Right lobe of liver (tissue), 4 donors: Measurements from ENCODE around the gene DIMT1.

Source experiments
- CTCF ChIP-seq, 4 donors: fragments of 200-600 bp in 3 of 4; fragments of 450-650 bp in 1 of 4; IDR thresholded peaks; one replicate each; pipeline versions ENCODE4 v1.5.1 to v1.8.0; 2016 to 2022; ENCODE audit warnings: antibody characterized with exemption in 4 of 4, mild to moderate bottlenecking in 2 of 4
- POLR2A ChIP-seq: fragments of 450-650 bp; IDR thresholded peaks from one replicate; pipeline ENCODE4 v1.6.1; 2017; ENCODE audit warnings: antibody characterized with exemption, mild to moderate bottlenecking
- donor health status: DM: no; HTN: no; CAD: no.
- donor health status: DM: no; HTN: no; CAD: no.
- donor health status: DM: no; HTN: yes; CAD: no.

GRCh38 chr5:62343428-62343827, 60.3 kb downstream of the DIMT1 start:
- TF ChIP-seq CTCF (IDR thresholded peaks at IDR 0.05), result no peak
- TF ChIP-seq POLR2A, result no peak
